Measurements from ENCODE around the gene STRC.
"Not testable (repeated sequence)": the region's sequence is repeated elsewhere in the genome, so short reads cannot be mapped to it uniquely, and the experiment has no call there.

STRC gene

DNA sequence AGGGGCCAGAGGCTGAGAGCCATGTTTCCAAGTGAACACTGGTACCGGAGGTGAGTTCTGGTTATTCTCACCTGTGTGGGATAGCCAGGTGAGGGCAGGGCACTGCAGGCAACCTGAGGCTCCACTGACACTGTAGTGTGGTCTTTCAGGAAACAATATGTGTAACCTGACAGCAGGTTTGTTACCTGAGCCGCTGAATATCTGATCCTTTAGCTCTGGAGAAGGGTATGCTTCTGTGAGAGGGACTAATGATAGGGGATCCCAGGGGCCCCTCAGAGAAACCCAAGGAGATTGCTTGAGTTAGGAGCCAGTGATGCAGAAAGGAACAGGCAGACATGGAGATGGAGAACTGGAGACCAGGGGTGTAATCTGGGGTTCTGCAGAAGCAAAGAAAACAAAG, at the start of gene STRC:
Gene STRC, minus strand, starts transcription at position 101 of the 400 bp plus-strand sequence. Its CDS starts 78 bp downstream, at position 23.
- DNase-seq; intact Hi-C loops (cut with DNase I): not testable (repeated sequence)

DNA sequence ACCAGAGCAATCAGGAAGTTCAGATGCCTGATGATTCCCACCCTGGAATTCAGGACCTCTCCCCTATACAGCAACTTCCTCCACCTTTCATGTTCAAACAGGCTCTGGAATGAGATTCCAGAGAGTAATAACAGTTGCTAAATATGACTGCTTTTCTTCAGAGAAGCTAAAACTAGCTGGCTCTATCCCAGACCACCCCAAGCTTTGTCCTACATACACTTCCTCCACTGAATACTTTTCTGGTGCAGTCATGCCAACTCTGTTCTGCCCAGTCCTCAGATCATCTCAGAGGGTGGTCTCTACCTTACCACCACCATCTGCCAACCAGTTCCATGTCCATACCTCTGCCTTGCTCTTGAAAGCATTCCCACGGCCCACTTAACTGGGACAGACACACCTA, 47.6 kb upstream of the STRC start:
- DNase-seq; intact Hi-C loops (cut with DNase I): not testable (repeated sequence)

DNA sequence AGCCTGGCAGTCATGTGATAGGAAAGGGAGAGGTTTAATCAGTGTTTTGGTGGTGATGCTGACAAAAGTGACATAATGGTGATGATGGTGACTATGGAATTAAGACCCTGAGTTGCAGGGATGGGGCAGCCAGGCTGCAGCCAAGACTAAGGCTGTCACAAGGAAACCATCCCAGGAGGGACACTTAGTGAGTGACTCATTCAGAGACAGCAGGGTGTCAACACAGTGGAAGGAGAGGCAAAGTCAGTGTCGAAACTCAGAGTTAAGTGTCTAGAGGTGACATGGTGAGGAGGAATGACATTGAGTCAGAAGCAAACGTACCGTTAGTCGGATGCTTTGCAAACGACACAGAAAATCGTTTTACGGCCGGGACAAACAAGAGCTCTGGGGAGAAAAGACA, 44.7 kb upstream of the STRC start:
- intact Hi-C loops (cut with DNase I); DNase-seq: not testable (repeated sequence)

DNA sequence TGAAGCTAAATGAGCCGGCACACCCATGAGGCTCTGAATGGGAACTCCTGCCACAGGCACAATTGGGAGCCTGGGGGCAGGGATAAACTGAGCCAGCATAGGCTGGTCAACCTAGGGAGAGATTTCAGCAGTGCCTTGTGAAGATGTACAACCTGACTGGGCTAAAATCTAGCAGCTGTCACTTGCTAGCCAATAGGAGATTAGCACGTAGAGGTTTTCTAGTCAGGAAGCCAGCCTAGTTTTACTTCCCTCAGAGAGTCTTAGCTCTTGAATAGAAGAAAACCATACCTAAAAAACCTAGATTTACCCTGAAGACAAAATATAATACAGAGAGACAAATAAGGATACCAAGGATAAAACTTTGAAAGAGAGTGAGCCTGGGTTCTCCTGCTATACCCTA, 43.7 kb upstream of the STRC start:
- intact Hi-C loops (cut with DNase I); DNase-seq: not testable (repeated sequence)

DNA sequence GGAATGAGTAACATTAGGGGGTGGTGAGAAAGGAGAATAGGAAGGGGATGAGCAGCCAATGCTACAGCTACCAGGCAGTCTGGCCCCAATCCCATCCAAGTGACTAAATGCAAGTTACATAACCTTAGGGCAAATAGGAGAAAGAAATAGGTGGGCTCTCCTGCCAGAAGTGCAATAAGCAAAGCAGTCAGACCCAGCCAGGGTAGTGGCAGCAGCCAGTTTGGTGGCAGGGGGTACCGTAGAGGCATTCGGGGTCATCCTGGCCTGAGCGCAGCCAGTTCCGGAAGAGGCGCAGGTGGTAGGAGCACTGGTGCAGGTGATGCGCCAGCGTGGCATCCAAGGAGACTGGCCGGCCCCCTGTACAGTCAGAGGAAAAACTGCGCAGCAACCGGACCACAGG, 41.1 kb upstream of the STRC start:
- DNase-seq; intact Hi-C loops (cut with DNase I): not testable (repeated sequence)

DNA sequence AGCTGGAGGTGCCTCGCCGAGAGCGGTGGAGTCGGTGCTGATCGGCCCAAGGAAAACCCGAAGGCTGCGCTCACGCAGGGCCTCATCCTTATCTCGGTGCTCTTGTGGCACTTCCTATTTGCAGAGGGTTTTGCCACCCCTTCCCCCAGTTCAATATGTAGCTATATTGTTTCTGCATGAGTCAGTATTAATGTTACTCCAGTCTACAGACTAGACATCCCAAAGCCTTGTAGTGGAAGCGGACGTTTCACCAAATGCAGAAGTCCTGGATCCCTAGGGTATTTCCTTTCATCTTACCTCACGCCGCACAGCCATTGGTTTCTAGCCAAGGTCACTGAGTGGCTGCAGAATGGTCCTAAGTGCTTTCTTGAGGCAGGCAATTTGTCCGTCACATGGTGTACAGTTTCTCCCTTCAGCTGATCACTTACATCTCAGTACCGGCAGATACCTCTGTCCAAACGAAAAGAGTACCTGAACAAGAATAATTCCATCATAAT, 30.9 kb upstream of the STRC start:
- intact Hi-C loops (cut with DNase I); DNase-seq: not testable (repeated sequence)

DNA sequence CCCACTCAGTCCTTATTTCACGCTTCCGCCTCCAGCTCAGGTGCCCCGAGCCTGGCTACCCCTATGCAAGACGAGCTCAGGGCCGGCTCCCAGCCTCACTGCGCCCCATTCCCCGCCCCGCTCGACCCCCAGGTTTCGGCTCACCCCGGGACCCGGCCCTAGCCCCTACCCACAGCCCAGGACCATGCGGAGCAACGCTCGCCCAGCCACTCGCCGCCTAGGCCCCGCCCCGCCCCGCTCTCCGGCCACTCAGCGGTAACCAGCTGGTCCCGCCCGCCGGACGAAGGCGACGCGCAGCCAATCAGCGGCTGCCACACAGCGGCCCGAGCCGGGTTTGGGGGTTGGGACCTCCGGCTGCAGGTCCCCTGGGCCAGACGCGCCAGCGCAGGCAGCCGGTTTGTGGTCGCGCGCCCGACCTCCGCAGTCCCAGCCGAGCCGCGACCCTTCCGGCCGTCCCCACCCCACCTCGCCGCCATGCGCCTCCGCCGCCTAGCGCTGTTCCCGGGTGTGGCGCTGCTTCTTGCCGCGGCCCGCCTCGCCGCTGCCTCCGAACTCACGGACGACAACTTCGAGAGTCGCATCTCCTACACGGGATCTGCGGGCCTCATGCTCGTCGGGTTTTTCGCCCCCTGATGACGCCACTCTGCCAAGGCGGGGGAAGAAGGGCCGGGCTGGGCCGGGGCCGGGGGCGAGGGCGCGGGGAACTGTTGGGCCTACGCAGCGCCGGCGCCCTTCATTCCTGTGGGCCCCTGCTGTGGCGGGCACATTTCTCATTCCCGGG, 30.2 kb upstream of the STRC start, which contains the start of gene CATSPER2:
Gene CATSPER2, minus strand, starts transcription at position 196 of the 781 bp plus-strand sequence. CDS start 783 bp downstream, outside the sequence.
- intact Hi-C loops (cut with DNase I): no loop called here
- DNase-seq: no peak

DNA sequence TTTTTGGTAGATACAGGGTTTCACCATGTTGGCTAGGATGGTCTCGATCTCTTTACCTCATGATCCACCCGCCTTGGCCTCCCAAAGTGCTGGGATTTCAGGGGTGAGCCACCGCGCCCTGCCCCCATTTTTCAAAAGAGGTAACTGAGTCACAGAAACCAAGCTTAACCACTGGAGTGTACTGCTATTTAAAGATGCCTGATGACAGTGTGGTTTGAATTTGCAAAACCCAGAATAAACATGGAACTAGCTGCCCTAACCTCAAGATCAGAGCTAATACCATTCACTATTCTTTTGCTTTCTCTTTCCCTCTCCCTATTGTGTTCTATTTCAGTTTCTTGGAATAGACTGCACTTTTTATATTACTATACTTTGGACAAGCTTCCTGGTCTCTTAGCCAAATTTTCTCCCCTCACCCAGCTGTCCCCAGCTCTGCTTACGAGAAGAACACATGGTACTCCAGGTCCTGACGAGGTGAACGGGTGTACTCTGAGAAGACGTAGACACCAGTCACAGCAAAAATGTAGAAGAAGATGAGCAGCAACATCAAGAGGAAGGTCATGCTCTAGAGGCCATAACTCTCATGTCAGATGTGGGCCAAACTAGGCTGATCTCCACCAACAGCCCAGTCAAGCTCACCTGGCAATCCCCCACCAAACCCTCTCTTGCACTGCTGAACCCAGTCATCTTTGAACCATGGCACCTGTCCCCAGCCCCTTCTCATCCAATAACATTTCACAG, 20.0 kb upstream of the STRC start:
- intact Hi-C loops (cut with DNase I); DNase-seq: not testable (repeated sequence)

DNA sequence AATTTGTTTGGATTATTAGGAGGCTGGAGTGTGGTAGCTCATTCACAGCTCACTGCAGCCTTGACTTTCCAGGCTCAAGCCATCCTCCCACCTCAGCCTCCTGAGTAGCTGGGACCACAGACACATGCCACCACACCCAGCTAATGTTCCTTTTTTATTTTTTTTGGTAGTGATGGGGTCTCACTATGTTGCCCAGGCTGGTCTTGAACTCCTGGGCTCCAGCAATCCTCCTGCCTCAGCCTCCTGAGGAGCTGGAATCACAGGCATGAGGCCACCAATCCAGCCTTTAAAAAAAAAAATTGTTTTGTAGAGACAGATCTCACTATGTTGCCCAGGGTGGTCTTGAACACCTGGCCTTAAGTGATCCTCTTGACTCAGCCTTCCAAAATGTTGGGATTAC, 8.3 kb upstream of the STRC start:
- DNase-seq; intact Hi-C loops (cut with DNase I): not testable (repeated sequence)

DNA sequence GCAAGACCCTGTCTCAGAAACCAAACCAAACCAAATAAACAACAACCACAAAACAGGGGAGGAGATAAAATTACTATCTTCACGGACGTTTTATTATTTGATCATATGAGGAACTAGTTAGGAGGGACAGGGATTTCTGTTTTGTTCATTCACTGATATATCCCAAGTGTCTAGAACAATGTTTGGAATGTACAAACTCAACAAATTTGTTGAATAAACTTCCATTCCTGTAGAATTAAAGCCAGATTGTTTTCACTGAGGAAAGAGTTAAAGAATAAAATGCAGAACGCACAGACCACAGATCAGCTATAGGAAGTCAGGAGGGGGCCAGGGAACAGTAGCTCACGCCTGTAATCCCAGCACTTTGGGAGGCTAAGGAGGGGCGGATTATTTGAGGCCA, 6.5 kb upstream of the STRC start:
- no peak for DNase-seq
- intact Hi-C loops (cut with DNase I): no loop called here

DNA sequence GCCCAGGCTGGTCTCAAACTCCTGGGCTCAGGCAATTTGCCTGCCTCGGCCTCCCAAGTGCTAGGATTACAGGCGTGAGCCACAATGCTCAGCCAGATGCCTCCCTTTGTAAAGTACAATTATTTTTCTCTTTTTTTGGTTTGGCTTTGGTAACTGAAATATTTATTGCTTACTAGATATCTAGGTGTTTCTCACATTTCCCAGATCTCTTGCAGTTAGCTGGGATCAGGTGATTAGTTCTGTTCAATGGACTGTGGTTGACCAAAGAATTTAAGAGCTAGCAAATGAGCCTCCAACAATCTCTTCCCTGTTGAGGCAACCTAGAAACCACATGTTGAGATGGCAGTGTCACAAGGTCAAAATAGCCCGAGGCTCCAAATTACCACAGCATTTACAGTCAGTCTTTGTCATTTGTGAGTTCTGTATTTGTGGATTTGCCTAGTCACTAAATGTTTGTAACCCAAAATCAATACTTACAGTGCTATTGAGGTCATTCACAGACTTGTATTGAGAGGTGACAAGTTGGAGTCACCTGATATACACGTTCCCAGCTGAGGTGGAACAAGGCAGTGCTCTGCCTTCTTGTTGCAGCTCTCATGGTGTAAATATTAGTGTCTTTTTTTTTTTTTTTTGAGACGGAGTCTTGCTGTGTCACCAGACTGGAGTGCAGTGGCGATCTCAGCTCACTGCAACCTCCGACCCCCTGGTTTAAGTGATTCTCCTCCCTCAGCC, 3.6 kb upstream of the STRC start:
- intact Hi-C loops (cut with DNase I); DNase-seq: not testable (repeated sequence)

DNA sequence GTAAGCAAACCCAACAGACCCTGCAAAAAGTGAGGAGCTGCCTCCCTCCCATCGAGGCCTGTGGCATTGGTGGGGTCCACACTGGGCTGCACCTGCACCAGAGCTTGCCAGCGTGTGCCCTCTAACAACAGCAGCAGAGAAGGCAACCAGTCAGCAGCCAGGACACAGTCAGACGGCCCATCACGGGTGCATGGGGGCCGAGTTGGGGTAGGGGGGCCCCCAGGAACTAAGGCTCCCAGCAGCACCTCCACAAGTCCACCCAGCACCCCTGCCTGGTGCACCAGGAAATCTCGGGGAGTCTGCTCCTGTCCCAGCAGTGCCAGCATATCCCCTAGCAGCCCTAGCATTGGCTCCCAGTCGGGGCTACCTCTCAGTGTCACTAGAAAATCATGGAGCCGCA, 850 bp downstream of the STRC start:
- intact Hi-C loops (cut with DNase I); DNase-seq: not testable (repeated sequence)

DNA sequence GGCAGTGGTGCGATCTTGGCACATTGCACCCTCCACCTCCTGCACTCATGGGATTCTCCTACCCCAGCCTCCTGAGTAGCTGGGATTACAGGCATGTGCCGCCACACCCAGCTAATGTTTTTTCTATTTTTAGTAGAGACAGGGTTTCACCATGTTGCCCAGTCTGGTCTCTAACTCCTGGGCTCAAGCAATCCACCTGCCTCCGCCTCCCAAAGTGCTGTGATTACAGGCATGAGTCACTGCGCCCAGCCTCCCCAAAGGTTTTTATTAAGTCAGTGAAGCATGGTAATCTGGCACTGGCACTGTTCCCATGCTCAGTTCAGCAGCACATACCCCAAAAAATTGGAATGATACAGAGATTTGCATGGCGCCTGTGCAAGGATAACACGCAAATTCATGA, 16.4 kb downstream of the STRC start:
- peak; percentile 30 to 90 (median 66) for DNase-seq
- intact Hi-C loops (cut with DNase I): not testable (repeated sequence)

DNA sequence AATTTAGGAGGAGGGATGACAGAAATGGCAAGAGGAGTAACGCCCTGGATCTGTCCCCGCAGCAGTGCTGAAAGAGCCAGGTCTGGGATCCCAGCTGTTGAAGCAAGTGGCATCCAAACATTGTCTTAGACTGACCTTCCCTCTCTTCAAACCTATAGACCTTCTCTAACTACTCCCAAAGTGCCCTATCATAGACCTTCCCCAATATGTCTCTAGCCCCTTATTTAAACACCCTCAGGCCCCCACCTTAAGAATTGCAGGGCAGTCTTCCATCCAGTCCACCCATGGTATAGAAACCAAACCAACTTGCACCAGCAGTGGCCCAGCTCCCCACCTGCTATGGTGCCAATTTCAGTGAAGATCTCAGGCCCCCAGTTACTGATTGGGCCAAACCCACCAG, 18.4 kb downstream of the STRC start:
- DNase-seq; intact Hi-C loops (cut with DNase I): not testable (repeated sequence)

DNA sequence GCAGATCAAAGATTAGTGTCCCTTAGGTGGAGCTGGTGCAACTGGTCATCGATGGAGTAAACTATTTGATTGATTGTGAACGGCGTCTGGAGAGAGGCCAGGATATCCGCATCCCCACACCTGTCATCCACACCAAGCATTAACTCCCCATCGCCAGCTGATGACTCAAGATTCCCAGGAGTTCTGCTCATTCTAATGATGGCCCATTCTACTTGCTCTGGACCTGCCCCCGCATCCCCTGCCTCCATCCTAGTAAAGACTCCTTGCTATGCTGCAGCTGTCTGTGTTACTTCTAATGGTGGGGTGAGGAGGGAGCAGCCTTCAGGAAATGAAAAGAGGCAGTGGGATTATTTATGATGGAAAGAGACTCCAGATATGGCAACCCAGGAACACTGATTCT, 19.5 kb downstream of the STRC start:
- intact Hi-C loops (cut with DNase I): not testable (repeated sequence)

DNA sequence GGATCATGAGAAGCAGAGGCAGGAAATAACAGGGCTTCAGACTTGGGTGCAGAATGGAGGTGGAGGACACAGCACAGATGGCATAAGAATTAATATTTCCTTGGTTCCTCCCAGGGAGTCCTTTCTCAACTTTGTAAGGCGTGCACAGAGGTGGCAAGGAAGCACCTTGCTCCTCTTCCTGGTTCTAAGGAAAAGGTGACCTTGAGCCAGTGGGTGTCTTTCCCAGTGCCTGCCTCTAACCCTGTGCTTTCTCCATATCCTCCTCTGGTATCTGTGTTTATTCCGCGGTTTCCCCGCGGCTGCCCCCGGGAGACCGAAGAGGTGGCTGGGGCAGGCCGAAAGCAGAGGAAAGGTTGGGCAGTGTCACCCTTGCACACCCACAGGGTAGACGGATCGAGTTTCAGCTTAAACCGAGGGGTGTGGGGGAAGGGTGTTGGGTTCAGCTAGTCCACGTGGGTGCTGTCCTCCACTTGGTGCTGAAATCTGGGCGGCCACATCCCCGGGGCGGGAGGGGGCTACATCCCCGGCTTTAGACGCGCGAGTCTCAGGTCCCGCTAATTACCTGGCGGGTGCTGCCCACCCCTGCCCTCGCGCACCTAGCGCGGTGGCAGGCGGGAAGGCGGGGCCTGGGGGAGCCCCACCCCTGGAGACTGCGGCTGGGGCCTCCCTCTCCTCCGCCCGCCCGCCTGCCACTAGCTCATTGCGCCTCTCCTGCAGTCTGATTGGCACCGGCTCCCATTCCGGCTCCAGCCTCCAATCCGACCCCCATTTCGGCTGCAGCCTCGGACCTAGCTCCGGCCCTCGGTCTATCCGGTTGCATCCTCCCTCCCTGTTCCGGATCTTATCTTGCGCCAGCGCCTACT, 25.0 kb downstream of the STRC start, which contains the start of gene CKMT1B:
Gene CKMT1B, plus strand, starts transcription at position 700 of the 863 bp plus-strand sequence. CDS start 192 bp downstream, outside the sequence.
- DNase-seq; intact Hi-C loops (cut with DNase I): not testable (repeated sequence)

More for the DNA sequence above, 19.5 kb downstream of the STRC start:
- DNase-seq: peak in 33 of 42 donors; percentile 5 to 71 (median 32)

DNA sequence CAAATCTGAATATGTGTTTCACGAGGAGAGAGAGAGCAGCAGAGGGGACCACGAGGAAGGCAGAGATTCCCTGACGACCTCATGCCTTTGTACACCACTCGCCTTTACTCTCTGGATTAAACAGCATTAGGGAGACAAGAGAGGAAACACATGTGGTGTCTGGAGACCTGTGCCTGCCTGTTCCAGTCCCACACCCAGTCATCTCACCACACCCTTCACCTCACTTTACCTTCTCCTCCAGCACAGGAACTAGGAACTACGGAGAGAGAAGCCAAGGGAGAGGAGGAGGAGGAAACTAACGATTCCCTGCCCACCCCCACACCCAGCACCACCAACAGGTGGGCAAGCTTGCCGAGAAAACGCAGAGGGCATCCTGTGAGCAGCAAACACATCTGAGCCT, 25.8 kb downstream of the STRC start:
- intact Hi-C loops (cut with DNase I): not testable (repeated sequence)
- peak in 1 of 42 donors; percentile 12 for DNase-seq

Measured in head of caudate nucleus (tissue), 42 donors.